ENCODE data around the gene ARHGAP24.
"Not testable (repeated sequence)": the region's sequence is repeated elsewhere in the genome, so short reads cannot be mapped to it uniquely, and the experiment has no call there.

Gene ARHGAP24

DNA sequence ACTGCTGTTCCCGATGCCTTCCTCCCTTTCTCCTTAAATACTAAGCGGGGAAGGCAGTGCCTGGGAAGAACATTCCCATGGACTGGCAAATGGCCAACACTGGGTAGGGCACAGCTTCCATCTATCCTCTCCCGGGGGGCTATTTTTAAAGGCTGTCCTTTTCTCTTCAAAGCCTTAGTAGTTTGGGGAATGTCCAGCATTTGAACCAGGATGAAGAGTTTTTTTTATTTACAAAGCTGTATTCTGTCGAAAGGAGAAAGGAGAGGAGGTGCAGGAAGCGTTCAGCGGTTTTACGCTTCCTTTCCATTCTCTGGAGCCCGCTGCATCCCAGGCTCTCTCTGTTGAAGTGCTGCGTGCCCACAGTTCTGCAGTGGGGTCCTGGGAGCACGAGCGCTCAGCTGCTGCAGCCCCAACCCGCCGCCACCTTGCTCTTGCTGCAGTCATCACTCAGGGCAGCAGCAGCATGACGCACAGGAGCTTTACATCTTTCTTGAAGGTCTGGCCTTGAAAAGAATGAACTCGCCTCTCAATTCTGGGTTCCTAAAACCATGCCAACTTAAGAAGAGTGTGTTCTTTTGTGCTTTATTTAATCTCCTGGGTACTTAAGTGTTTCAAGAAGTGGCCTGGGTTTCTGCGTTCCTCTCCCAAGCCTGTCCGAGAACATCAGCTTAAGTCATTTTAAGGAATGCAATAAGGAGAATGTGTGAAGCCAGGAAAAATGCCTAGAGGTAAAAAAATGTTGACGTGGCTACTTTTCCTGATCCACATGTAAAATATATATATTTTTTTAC, 457.7 kb downstream of the ARHGAP24 start:
- peak; percentile 62 for DNase-seq

DNA sequence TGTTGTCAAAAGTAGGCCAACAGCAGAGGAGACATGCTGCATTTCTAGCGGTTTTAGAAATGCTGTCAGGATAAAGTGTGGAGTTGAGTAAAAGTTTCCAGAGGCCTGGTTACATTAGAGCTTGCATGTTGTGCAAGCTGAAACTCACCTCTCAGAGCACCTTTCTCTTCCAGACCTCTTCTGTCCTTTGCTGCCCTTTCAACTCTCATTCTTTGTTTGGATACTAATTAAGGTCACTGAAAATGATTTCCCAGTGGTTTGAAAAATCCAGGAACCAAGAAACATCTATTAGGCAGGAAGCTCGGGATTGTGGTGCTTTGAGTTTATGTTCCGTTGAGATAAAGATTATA, 458.3 kb downstream of the ARHGAP24 start:
- no peak for DNase-seq

DNA sequence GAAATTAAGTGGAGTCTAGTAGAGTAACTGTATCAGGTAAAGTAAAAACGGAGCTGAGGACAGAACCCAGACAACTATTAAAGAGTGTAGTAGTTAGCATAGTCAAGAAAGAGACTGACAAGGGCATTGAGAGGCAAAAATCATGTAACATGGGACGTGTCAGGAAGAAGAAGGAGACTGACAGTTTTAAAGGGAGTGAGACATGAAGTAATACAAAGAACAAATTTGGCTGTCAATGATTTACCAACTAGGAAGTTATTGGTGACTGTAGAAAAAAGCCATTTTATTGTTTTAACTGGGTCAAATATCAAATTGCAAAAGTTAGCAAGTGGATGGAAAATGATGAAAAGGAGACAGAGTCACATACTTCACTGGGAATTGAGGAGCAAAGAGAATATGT, 462.6 kb downstream of the ARHGAP24 start:
- no peak for DNase-seq

DNA sequence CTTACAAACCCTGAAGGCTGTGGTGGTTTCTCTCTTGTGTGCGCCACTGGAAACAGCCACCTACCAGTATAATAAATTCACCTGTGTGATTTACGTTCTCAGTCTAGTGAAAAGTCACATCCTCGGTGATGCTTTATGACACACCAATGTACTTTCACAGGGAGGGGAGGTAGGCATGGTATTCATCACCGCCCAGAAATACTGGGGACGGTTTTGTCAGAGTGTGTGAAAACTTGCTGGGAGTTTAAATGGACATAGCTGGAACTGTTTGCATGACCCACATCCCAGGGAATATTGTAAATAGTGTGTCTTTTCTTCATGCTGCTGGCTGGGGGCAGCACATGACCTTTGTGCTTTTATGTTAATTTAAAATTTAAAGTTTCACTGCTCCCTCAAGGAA, 463.1 kb downstream of the ARHGAP24 start:
- DNase-seq = no peak

DNA sequence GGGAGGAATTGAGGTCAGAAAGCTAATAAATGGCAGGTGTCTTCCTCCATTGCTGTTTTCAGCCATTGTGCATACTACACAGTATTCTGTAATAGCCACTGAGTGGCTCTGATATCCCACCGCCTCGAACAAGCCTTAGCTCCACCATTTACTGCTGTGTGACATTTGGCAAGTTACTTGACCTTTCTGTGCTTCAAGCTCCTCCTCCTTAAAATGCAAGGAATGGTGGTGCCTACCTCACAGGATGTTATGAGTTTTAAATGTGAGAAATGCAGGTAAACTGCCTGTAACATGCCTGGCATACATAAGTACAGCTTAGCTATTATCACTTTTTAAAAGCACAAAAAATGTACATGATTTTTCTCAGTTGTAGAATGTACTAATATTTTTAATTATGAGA, 464.0 kb downstream of the ARHGAP24 start:
- DNase-seq = no peak

DNA sequence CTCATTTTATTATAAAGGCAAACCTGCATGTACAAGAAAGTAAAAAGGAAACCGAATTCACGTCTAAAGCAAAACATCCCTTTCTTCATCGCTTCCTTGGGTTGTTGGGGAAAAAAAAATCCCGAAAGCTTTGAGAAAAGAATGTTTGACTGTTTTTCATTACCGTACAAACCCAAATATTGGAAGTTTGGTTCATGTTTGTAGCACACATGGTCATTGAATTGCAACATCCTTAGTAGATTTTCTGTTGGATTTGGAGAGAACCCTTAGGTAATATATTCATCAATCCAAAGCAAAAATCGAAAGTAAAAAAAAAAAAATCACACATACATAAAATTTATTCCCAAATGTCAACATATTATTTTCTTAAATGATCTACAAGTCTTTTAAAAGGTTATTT, 464.6 kb downstream of the ARHGAP24 start:
- no peak for DNase-seq

DNA sequence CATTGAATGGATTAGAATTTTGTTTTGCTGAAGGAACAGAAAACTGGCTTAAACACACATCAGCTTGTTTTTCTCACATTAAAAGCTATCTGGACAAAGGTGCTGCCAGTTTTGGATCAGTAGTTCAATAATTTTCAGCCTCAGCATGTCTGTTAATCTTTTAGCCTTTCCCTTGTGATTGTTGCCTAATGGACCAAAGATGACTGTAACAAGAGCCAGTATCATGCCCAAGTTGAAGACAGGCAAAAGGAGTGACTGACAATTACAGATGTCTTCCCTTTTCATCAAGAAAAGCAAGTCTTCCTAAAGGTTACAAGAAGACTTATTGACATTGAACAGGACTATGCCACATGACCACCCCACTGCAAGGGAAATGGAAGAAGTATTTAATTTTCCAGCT, 465.2 kb downstream of the ARHGAP24 start:
- no peak for DNase-seq

DNA sequence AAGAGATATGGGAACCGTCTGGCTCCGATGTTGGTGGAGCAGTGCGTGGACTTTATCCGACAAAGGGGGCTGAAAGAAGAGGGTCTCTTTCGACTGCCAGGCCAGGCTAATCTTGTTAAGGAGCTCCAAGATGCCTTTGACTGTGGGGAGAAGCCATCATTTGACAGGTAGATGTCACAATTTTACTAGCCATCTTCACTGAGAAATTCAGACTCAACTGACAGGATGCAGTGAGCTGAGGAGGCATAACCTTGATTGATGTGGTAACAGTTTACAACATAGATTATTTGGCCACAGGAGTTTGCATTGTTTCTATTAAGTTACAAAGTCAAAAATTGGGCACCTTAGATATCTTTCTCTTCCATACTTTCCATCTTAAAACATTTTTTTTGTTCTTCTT, 467.2 kb downstream of the ARHGAP24 start:
- DNase-seq = no peak

DNA sequence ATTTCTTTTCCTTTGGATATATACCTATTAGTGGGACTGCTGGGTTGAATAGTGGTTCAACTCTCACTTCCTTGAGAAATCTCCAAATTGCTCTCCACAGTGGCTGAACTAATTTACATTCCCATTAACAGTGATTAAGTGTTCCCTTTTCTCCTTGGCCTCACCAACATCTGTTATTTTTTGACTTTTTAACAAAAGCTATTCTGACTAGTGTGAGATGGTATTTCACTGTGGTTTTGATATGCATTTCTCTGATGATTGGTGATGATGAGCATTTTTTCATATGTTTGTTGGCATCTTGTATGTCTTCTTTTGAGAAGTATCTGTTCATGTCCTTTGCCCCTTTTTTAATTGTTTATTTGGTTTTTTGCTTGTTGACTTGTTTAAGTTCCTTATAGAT, 471.9 kb downstream of the ARHGAP24 start:
- DNase-seq = peak; percentile 30

DNA sequence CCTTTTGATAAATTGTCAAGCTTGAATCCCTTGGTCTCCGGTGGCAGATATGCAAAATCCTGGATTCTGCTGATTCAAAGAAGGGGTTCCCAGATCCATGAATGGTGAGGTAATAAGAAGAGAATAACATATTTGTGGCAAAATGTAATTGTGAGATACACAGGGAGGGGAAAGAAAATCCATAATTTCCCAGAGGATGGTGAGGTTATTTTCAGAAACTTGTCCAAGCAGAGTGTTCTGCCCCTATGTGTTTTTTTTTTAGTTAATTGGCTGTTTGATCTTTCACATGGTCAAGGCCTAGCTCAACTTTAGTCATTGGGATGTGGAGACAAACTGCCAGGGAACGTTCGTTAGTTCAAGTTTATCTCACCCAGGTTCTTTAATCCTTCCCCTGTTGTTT, 476.1 kb downstream of the ARHGAP24 start:
- no peak for DNase-seq

DNA sequence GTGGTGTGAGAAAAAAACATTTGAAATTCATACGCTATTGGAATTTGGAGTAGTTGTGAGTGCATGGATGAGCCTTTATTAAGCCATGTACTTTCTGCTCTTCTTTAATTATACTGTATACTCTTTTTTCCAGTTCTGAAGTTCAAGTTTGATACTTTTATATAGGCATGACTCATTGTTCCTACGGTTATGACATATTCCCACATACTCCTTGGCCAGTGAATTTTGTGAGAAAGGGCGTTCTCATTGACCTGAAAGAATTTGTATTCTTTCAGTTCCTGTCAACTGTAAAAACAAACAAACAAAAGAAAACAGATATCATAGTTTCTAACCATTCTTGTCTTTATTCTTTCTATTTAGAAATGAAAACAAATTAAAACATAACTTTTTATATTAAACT, 477.6 kb downstream of the ARHGAP24 start:
- no peak for DNase-seq

DNA sequence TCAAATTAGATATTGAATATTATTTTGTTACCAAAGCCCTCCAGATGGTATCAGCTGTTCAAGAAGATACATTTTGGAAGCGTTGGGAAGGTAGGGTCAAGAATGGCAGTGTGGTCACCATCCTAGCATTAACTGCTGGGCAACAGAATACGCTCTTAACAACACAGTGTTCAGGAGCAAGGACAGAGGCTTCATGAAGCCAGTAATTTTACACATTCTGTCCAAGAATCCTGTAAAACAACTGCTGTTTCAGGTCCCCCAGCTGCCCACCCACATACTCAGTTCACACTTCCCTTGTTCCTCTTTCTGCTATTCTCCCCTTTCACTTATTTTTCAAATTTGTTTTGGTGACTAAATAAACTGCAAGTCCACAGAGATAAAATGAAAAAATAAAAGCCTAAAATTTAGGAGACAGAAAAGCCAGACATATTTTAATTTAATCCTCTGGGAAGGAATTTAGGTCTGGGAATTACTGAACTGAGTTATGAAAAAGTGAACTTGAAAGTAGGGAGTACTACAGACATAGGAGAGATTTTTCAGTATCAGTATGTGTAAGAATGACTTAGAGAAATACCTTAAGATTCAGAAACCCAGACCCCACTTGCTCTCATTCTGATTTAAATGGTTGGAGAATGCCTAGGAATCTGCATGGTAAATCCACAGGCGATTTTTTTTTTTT, 478.2 kb downstream of the ARHGAP24 start:
- no peak for DNase-seq

DNA sequence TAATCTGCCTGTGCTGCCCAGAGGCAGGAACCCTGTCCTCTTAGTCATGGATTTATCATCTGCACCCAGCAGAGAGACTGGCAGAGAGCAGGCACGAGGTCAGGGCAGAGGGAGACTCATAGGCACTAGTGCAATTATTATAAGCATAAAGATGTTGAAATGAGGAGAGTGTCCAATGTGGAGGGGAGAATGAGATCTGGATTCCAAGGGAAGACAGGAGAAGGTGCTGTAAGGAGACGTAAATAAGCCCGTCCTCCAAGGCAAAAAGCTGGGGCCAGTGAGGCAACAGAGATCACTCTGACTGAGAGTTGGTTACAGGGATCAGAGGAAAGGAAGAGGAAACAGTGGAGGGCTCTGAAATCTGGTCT, 478.7 kb downstream of the ARHGAP24 start:
- DNase-seq = no peak

DNA sequence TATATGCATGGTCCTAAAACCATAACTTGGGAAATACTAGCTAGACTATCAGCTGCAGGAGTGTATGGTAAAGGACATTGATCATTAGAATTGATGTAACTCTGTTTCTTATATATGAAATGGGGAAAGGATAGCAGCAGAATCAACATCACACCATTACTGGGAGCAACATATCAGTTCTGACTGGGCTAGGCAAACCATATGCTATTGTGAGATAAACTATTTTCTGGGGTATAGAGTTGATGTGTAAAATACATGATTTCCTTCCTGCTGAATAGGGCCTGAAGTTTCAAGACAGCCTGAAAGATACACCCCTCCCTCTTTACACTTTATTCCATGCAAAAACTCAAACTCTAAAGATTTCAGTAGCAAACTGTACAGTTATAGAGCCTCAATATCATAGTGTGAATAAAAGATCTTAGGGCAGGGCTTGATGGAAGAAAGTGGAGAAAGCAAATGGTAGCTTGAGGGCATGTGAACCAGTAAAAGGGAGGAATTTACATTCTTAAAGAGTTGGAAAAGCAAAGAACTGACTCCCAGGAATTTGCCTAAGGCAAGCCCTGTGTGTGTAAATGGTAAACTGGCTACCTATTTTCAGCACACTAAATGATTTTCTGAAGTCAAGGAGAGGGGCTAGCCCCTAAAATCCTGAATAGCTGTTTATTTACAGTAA, 480.8 kb downstream of the ARHGAP24 start:
- no peak for DNase-seq

DNA sequence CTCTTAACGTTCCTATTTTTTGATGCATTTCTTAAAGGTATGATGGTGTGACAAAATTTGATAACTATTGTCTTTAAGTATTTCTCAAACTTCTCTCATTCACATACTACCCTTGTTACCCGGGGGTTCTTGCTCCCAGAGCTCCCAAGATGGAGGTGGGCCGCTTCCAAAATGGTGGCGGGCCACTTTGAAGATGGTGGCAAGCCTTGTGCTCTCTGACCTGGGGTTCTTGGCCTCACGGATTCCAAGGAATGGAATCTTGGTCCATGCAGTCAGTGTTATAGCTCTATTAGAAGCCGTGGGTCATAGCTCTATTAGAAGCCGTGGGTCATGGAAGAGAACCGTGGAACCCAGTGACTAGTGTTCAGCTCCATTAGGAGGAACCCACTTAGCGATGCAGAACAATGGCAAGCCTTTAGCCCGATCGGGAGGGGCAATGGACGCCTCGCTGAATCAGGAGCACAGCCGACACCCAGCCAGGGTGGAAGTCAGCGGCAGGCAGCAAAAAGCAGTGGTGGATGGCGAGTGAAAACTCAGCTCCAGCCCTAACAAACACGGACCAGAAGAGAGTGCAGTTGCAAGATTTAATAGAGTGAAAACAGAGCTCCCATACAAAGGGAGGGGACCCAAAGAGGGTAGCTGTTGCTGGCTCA, 481.5 kb downstream of the ARHGAP24 start:
- no peak for DNase-seq

DNA sequence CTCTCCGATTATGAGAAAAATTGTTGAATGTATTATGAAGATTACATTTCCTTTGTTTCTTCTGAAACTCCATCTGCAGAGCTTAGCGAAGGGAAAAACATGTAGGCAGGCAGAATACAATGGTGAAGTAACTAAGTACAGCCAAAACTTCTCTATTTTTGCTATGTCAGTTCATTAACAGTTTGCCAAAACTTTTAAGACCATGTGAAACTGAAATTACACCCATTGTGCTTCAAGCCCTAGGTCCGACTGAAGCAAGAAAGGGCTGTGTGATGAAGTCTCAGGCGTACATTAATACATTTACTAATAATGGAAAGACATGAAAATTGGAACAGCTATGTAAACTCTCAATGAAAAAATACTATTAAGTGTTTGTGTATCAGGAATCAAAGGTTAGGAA, 486.9 kb downstream of the ARHGAP24 start:
- no peak for DNase-seq

DNA sequence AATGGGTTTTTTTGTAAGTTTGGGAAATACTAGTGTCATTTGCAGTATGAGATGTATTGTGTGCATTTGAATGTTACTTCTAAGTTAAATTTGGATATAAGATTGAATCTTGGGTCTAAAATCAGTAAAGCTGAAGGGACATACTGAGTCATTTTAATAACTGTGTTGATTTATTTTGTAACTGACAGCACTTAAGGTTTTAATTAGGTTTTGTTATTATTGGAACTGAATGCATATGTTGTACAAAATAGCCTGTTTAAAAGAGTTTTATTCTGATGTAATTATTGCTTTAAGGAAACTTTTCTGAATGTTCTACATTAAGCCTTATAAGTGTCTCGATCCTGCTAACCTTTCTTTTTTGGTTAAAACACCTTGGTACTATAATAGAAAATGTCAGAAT, 488.3 kb downstream of the ARHGAP24 start:
- peak; percentile 50 for DNase-seq

DNA sequence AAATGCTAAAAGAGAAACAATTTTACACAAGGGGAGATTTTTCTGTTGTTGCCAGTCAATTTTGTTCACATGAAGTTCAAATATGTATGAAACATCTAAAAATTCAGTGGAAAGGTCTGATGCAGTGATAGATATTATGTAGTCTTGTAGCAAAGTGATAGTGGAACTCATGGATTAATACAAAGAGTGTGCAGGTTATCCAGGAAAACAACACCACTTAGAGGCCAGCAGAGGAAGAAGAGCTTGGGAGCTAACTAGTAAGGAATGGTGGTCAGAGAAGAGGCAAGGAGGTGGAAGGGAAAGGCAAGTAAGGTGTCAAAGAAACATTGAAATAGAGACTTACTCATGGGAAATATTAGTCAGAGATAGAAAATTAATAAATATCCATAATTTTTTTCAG, 489.3 kb downstream of the ARHGAP24 start:
- DNase-seq = no peak

DNA sequence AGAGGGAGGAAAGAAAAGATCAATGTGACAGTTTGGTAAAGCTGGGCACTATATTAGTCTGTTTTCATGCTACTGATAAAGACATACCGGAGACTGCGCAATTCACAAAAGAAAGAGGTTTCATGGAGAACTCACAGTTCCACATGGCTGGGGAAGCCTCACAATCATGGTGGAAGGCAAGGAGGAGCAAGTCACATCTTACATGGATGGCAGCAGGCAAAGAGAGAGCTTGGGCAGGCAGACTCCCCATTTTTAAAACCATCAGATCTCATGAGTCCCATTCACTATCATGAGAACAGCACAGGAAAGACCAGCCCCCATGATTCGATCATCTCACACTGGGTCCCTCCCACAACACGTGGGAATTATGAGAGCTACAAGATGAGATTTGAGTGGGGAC, 490.1 kb downstream of the ARHGAP24 start:
- not testable (repeated sequence) for DNase-seq

DNA sequence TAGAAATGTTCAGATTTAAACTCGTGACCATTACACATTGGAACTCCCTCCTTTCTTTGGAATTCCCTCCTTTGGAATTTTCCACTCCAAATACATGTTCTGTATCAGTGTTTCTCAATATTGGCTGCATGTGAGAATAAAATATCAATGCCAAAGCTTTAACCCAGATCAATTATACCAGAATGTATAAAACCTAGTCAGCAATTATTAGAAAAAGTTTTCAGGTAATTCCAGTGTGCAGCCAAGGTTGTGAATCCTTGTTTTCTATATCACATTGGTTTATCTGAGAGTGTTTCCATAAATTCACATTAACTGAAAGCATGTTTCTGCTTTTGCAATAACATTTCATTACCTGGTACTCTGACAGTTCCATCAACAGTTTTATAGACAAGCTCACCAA, 490.6 kb downstream of the ARHGAP24 start:
- DNase-seq = no peak

DNA sequence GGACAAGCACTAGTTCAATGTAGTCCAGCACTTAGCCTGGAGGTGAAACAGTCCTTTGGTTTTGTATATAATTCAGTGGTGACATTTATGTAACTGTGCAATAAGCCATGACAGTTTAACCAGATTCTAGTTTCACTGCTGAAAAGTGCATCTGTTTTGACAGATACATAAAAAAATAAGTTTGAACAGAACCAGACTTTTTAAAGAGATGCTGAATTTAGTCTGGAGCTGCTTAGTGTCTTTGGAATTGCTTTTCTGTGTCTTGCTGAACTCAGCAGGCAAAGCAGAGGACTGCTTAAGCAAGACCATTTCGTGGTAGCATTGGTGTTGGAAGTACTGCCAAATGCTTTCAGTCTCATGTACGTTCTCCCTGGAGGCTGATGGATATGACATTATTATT, 491.4 kb downstream of the ARHGAP24 start:
- DNase-seq = no peak

DNA sequence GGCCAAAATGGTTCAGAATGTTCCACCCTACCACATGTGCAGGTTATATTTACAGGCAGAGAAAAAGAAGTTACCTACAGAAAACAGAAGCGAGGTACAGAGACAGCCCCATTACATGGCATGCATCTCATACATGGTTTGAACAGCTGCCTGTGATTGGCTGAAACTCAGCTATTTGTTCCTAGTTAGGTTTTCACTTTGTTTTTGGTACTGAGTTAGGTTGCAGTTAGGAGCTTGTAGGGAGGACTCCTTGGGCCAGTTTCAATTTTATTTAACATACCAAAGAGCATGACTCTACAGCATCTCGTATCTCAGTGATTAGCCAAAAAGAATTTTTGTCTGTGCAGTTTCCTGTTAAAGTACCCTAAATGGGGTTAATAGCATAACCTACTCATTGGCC, 492.9 kb downstream of the ARHGAP24 start:
- peak; percentile 54 for DNase-seq

DNA sequence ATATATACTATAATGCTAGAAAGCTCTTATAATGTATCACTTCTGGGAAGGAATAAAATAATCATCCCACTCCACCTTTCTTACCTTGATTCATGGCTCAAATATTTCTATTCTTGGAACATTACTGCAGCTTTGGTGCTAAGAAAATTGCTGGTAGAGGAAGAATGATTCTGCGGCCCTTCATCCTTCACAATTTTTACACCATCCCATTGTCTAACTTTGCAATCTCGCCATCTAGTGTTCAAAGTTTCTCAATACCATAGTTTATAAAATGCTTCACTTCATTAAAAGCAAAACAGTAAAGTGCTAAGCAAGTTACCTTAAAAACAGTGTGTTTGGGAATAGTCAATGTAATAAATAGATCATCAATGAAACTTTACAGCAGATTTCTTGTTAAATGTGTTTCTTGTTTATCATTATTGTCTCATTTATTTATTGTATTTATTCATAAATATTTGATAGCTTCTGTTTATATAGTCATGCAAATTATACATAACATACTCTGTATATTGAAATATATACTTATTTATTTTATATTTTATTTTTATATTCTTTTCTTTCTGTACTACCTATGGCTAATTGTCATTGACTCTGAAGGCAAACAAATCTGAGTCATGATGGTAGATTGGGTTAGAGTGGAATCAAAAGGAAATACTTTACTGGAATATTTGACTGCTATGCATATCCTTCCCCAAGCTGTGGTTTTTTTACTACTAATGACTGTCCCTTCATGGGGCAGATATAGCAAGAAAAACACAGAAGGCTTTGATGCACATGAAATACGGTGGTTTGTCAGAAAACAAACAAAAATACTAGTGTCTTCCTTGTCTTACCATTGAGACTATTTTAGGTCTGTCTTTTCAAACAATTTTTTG, 494.2 kb downstream of the ARHGAP24 start:
- peak; percentile 80 for DNase-seq
